Epithelial cell of esophagus (primary cell): ENCODE measurements around the gene NES.
A peak's percentile ranks its signal among the peaks of the same experiment; 100 is the strongest.

ENCODE experiments used
- DNase-seq: peaks from one replicate; pipeline ENCODE4 v3.0.0; 2010; ENCODE audit warnings: low read depth
- H3K4me3 ChIP-seq: 2 replicates; pipeline ENCODE4 v1.5.1; 2011; ENCODE audit warnings: mild to moderate bottlenecking, low read length, control low read depth
- CTCF ChIP-seq: IDR thresholded peaks from 2 replicates; pipeline ENCODE4 v1.5.1; 2011; ENCODE audit warnings: low read depth, mild to moderate bottlenecking, low read length, control low read depth, inconsistent platforms; ENCODE audit not compliant: insufficient read depth; ENCODE audit errors: missing control alignments

The NES gene

DNA sequence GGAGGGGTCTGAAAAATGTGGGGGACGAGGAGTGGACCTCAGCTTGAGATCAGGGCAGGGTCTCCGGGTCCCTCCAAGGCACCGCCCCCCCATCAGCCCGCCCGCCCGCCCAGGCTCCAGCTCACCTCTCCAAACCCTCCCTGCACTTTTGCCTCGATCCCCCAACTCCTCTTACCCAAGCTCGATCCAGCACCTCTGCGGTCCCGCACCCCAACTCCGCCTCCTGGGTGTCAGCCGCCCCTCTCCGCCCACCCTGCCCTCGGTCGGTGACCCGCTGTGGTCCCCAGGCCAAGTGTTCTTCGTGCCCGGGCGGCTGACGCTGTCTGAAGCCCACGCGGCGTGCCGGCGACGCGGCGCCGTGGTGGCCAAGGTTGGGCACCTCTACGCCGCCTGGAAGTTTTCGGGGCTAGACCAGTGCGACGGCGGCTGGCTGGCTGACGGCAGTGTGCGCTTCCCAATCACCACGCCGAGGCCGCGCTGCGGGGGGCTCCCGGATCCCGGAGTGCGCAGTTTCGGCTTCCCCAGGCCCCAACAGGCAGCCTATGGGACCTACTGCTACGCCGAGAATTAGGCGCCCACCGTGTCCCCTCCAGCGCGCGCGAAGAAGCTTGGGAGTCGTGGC is 52.3 kb downstream of the NES start:
- no peak overlapping the region for H3K4me3 ChIP-seq
- no peak for TF ChIP-seq CTCF
- DNase-seq, result no peak

DNA sequence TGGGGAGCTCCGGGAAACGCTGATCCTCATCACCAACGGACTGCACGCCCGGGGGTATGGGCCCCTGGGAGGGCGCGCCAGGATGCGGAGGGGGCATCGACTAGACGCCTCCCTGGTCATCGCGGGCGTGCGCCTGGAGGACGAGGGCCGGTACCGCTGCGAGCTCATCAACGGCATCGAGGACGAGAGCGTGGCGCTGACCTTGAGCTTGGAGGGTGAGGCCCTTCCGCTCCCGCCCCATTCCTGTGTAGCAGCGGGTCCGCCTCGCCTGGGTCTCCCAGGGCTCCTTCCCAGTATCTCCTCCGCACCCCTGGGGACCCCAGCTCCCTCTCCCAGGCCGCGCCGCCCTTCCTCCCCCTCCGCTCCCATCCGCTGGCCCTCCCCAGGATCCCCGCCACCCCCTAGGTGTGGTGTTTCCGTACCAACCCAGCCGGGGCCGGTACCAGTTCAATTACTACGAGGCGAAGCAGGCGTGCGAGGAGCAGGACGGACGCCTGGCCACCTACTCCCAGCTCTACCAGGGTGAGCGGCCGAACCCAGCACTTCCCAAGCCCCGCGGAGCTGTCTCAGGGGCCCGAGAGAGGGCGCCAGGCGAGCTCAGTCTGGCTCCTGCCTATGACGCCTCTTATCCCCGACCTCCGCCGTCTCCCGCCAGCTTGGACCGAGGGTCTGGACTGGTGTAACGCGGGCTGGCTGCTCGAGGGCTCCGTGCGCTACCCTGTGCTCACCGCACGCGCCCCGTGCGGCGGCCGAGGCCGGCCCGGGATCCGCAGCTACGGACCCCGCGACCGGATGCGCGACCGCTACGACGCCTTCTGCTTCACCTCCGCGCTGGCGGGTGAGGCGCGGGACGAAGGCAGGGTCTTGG is 53.0 kb downstream of the NES start:
- peak; percentile 37 for TF ChIP-seq CTCF
- DNase-seq, result peak; percentile 48
- peak overlapping the region; percentile 15 for H3K4me3 ChIP-seq

GRCh38 chr1:156622581-156623297 is 54.5 kb downstream of the NES start:
- no peak for TF ChIP-seq CTCF
- DNase-seq, result no peak
- no peak overlapping the region for H3K4me3 ChIP-seq

DNA sequence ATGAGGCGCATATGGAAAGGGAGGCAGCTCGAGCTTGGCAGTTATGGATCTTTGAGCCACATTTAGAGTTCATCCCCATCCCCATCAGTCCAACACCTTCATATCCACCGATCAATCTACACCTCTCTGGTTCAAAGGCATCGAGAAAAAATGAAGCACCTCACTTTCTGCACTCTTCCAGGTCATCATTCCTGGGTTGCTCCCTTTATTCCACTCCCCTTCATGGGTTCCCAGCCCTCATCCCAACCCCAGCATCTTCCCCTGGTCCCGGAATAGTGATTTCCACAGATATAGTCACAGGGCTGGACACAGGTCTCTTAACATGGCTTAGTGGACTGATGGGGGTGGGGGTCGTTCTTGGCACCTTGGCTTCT is 57.6 kb downstream of the NES start:
- DNase-seq, result no peak
- no peak for TF ChIP-seq CTCF
- no peak overlapping the region for H3K4me3 ChIP-seq

DNA sequence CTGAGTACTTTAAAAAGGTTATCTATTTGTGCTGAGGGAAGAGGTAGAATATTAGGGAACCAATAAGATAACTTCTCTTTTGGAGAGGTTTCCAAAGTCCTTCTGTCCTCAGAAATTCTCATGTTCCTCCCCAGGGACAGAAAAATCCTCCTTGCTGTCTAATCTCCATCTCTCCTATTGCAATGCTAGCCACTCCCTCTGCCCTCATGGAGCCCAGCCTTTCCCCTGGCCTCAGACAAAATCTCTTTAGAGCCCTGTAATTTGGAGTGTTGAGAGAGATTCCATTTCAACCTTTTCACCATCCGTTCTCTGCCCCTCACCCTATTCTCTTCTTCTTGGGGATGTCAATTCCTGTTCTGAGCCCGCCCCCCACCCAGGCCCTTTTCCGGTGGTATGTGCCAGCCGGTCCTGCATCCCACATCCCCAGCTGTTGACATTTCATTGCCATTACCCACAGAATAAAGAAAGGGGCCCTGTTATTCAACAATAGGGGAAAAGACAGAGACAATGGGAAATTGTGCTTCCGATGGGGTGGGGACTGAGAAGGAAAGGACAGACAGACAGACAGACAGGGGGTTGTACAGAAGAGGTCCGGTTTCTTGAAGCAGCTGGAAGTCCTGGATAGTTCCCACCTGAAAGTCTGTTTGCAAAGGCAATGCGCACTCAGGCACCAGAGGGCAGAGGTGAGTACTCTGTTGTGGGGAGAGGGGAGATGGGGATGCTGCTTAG is 58.2 kb downstream of the NES start, which contains the start of gene HAPLN2:
Gene HAPLN2 (plus strand): TSS at position 563 of the 729 bp plus-strand sequence. CDS start 4,076 bp downstream, outside the sequence.
- no peak within 1 kb of the TSS for H3K4me3 ChIP-seq
- TF ChIP-seq CTCF, result peak; percentile 67
- DNase-seq, result peak; percentile 46
